Hypothalamus (tissue), 51 donors: Measurements from ENCODE around the gene FOXO1.

ENCODE experiments used
- DNase-seq, 51 donors: peaks; one replicate each; lab custom pipeline; 2025; lab: John Stamatoyannopoulos, UW

FOXO1 gene

DNA sequence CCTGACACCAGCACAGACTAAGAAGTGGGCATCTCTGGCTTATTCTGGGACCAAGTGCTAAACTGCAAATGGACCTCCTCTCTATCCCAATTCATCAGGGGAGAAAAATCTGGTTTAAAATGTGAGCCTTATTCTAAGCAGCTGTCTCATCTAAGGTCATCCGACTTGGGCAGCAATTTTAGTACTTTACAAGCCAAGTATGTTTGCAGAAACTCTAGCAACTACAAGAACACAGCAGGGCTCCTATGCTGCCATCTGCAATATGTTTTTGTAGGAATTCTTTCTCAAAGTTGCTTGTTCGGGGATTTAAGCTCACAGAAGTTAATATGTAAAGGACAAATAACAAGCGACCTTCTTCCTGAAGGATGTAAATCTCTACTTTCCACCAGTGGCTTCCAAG is 113.1 kb downstream of the FOXO1 start:
- no peak for DNase-seq

DNA sequence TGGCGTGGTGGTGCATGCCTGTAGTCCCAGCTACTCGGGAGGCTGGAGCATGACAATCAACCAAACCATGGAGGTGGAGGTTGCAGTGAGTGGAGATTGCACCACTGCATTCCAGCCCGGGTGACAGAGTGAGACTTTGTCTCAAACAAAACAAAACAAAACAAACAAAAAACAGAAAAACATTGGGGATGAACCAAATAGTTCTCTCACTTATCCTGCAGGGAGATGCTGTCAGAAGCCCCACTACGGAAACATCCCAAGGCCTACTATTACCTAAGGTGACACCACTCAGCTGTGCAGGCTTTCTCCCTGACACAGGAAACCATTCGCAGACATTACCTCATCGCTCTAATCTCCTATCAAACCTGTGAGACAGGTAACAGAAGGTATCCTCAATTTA is 113.5 kb downstream of the FOXO1 start:
- no peak for DNase-seq

DNA sequence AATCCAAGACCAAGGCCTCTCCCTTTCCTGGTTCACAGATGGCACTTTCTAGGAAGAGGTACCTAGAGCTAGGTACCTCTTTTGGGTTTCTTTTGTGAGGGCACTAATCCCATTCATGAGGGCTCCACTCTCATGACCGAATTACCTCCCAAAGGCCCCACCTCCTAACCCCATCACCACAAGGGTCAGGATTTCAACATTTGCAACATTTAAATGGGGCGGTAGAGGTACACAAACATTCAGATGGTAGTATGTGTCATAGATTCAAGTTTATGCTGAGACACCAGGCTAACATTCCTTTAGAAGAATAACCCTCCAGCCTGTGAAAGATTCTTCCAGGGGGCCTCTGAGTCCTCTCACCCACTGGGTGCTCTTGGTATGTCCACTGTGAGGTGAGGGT is 116.3 kb downstream of the FOXO1 start:
- no peak for DNase-seq

DNA sequence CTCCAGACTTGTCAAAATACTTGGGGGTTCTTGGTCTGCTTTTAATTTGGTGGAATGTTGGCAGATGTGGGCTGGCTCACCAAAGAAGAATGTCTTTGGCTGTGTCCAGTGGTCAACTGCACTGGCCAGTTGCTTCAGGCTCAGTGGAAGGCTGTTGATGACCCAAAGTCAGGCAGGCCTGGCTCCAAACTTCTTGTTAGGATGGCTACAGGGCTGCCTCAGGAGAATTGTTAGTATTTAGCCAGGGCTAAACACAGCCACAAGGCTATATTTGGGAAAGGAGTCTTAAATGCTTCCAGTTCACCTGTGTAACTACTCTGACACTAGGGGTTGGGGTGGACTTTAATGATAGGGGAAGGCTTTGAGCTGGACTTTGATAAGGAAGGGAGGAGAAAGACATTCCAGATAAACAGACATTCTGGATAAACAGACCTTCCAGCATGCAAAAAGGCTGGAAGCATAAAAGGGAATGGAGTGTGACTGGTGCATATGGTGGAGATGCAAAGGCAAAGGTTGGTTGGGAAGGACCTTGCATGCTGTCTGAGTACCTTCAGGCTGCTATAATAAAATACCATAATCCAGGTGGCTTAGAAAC is 116.8 kb downstream of the FOXO1 start:
- no peak for DNase-seq

DNA sequence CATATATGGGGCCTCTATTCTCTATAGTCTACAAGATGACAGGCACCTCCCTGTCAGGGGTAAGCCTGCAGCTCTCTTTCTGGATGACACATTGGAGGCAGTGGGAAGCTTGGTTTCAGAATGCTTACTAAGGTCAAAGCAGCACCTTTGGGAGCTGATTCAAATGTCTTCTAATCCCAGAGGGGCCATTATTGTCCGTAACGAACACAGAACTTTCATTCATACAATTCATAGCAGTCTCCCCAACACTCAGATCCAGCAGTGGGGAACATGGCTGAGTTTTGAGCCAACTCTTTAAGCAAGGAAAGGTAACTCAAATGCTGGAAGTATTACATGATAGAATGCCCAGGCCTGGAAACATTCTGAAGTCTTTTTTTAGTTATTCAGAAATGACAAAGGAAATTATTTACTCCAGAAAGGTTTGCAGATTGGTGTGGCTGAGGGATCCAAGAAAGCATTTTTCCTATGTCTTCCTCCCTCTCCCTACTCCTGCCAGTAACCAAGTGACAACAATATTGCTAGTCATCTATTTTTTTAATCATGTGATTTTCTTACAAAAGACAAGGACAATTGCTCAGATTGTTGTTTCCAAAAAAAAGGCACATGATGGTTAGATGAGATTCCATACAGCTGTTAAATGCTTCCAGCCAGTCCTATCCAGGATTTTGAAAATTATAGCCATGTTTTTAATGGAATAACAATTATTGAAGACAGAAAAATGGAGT is 118.7 kb downstream of the FOXO1 start:
- DNase-seq, result no peak

DNA sequence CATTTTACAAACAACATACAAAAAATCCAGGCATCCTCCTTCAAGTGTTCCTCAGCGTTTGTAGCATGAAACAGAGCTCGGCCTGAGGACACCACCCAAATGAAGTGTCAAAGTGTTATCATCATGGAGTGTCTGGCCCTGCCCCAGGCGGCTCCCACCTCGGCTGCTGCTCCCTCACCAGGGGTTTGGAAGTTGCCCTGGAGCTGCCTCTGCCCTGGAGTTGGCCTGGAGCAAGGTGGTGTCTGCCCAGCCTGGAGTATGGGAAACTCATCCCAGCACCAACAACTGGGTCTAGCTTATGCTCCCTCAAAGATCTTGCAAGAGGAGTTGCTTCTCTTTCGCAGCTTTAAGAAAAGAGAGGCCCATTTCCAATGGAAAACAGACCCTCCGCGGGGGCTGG is 120.4 kb downstream of the FOXO1 start:
- no peak for DNase-seq

DNA sequence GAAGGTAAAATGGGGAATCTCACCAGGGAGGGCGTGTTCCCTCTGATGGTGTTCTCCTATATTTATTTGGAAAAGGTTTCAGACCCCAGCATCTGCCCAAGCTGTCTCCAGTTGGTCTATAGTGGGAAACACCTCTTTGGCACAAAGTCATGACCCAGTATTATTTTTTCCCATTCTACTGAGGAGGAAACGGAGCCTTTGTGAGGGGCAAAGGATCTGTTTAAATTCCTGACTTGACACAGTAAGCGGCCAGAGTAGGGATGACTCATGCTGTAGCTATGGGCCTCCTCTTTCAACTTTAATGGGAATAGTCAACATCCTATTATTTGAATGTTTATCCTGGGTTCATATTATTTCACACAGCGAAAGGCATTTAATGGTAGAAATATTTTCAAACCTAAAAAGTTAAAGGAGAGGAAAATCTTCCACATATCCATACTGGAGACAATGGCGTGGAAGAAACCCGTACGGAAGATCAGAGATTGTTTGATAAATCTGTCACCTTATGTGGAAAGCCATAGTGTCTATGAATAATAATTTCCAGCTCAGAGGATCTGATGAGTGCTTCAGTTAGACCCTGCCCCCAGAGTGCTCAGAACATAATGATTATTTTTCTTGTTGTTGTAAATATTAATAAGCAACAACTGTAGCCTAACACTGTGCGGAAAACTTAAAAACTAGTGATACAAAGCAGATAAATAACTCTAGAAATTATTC is 126.0 kb downstream of the FOXO1 start:
- DNase-seq, result no peak

DNA sequence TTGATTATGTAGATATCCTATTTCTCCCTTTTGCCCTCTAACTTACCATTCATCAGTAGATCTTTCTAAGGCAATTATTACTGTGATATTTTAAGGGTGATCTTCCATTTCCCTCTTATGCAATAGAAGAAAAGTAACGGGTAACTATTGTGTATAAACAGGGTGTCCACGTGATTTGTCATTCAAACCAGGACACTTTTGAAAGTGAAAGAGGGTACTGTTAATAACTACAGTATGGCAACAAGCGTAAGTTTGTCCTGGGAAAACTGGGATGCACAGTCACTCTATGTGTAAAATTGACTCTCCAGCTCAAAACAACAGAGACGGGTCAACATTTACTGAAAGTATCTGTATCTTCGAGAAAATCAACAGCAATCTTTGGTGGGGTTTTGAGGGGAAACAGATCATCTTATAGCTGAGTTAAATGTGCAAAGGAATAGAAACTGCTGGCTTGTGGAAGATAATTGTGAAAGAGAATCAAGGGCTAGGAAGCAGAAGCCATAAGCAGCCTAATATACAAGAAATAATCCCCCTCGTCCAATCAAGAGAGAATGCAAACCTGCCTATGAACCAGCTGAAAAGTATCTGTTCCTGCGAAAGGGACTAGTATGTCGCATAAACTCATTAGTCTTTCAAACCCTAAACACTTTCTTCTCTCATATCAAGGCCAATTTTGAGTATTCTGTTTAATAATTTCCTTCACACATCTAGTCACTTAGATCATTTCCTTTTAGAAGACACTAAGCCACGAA is 126.7 kb downstream of the FOXO1 start:
- no peak for DNase-seq

DNA sequence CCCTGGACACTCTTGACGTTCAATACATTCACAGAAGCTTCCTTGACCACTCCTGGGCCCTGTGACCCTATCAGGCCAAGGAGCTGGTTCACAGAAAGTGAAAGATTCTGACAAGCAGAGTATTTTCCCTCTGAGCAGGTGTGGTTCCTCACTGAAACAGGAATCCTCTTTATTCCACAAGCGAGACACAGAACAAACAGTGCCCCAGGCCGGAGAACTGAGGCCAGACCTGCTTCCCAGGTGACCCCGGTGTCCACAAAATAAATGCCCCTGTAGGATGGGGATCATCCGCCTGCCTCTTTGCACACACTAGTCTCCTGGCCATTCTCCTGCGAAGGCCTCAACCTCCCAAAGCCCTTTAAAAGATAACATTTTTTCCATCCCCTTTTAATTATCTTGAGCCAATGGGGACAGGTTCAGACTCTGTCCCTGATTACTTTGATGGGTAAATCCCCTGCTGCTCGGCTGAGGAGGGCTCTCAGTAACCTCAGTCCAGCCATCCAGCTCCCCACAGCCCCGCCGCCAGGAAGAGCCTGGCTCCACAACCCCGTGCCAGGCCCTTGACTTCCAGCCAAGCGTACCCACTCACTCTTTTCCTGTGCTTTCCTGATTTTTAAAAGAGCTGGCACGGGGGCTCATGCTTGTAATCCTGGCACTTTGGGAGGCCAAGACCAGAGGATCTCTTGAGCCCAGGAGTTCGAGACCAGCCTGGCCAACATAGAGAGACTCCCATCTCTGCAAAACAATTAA is 129.1 kb downstream of the FOXO1 start:
- no peak for DNase-seq

DNA sequence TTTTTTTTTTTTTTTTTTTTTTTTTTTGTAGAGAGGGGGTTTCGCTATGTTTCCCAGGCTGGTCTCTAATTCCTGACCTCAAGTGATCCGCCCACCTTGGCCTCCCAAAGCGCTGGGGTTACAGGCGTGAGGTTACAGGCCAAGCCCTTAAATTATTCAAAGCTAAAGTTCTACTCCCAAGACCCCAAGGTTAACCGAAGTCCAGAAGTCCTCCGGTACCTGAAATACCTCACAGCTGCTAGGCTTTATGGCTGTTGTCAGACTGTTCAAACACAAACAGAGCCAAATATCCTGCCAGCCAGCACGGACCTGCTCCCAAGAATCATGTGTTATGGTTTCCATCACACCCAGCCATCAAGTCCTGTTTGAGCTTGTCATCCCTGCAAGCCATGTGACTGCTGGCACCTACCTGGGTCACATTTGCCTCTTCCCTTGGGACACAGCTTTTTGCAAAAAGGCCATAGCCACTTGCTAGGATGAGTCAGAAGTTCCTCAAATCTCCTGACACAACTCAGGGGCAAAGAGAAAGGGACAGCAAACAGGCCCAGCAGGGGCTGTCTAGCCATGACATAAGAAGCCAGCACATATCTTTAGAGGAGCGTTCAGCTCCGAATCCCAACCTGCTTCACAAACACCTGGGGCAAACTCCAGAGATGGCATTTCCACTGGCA is 129.9 kb downstream of the FOXO1 start:
- no peak for DNase-seq

DNA sequence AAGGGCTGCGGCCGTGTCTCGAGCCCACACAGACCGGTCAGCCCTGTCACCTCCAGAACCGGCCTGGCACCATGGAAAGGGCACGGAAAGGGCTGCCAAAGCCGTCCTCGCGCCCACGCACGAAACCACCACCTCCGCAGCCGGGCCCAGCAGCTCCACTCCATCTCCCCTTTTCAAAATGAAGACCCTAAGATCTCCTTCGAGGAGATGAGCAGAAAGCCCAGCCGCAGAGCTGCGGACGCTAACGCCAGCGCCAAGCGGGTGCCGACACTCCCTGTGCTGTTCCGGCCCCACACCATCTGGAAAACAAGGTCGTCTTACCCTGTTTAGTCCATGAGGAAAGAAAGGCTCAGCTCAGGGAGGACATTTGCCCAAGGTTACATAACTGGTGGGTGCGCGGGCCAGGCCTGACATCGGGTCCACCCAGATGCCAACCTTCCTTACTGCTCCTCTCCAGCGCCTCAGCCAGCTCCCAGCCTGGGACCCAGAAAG is 131.1 kb downstream of the FOXO1 start:
- DNase-seq, result no peak

DNA sequence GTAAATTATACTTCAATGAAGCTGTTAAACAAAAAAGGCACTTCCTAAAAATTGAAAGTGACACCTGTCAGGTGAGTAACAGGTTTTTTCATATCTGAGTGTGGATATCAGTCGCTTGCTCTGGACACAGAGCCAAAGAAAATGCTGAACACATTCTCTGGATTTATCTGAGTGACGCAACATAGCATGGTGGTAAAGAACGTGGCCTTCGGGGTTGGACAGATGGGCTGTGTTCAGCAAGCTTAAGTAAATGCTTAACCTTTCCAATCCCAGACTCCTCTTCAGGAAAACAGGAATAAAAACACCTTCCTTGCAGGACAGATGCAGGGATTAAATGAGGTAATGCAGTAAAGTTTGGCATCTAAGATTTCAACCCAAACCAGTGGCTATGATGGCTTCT is 132.0 kb downstream of the FOXO1 start:
- DNase-seq, result no peak

DNA sequence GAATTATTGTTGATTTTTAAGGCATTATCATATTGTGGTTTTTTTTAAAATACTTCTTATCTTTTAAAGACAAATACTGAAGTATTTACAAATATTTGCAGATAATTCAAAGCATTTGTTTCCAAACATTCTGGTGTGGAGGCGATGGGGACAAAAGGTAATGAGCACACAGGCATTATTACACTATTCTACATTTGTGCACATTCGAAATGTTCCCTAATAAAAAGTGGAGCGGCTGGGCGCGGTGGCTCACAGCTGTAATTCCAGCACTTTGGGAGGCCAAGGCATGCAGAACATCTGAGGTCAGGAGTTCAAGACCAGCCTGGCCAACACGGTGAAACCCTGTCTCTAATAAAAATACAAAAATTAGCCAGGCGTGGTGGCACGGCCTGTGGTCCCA is 133.4 kb downstream of the FOXO1 start:
- DNase-seq, result no peak

DNA sequence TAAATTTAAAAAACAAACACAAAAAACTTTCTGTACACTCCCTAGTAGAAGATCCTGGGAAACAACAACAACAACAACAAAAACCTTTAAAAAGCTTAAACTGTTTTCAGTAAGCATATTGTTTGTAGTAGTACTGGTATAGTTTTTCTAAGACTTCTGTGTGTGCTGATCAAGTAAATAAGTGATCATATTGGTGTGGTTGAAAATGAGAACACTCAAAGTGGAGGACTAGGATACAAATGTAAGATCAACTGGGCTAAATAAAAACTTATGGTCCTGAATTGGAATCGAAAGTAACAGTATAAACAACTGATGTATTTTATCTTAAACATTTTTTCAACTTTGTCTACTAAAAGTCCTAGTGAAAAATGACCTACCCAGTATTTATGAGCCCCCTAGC is 135.5 kb downstream of the FOXO1 start:
- no peak for DNase-seq

DNA sequence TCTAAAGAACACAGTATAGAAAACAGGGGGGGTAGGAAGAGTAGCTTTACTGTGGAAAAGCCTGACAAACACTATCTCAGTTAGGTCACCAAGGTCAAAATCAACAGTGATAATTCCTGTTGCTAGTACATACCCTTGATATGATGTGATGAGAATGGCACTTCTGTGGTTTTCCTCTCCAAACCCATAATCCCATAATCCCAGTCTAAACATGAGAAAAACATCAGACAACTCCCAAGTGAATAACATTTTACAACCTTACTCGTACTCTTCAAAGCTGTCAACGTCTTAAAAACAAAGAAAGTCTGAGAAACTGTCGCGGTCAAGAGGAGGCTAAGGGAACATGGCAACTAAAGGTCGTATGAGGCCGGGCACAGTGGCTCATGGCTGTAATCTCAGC is 137.6 kb downstream of the FOXO1 start:
- DNase-seq, result no peak

DNA sequence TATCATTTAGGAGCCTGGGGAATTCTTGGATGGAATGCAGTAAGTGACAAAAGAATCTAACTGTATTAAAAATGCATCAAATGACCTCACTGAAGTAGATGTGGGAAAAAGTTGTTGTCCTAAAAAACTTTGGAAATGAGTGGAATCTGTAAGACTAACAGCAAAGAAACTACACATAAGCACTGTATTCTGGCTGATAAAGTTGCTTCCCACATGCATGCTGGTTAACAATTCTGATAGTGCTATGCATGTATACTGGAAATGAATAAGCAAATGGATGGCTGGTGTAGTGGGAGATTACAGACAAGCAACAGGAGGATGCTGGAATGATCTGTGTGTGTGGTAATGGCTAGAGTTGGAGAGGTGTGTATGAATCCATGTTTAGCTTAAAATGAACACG is 138.5 kb downstream of the FOXO1 start:
- DNase-seq, result no peak

DNA sequence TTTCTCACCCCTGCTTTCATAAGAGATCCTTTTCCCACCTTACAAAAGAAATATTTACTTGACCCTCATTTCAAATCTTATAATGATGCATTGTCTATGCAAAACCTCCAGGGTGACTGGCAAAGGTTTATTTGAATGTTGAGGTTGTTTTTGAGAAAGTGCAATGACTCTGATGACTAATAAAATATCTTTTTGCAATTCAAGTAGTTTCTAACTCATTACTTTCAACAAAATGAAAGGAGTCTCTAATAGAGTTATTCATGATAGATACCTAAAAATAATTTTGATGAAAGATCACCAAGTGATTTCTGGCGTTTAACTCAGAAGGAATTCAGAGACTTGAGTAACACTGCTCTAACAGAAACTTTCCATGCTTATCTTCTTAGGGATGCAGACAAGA is 144.2 kb downstream of the FOXO1 start:
- no peak for DNase-seq

DNA sequence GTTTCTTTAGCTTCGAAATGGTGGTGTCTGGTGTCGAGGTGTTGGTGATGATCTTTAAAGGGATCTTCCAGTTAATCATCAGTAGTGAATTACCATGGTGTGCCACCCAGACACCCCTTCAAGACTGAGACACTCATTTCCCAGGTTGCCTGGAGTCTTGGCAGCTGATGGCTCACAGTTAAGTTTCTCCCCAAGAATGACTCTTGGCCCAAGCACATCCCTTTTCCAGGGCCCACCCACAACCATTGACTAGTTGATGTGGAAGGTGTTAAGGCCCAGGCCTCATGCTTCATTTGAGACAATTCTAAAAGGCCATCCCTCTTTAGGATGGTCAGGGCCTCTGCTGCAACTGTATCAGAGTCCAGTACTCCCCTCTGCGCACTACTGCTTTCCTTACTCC is 145.5 kb downstream of the FOXO1 start:
- no peak for DNase-seq

DNA sequence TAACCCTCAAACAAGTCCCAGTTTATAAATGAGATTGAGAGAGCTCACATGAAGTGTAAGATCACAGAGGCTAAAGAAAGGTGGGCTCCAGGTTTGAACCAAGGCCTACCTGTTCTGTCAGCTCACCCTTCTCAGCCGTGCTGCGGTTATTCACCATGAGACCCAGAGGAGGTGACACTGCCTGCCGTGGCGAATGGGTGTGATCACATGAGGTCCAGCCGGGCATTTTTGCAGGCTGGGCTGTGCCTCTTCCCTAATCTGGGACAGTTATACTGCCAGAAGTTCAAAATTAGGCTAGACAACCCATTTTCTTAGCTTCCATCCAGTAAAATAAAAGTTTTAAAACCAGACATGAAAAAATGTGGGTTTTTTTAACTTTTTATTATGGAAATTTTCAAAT is 146.8 kb downstream of the FOXO1 start:
- no peak for DNase-seq

DNA sequence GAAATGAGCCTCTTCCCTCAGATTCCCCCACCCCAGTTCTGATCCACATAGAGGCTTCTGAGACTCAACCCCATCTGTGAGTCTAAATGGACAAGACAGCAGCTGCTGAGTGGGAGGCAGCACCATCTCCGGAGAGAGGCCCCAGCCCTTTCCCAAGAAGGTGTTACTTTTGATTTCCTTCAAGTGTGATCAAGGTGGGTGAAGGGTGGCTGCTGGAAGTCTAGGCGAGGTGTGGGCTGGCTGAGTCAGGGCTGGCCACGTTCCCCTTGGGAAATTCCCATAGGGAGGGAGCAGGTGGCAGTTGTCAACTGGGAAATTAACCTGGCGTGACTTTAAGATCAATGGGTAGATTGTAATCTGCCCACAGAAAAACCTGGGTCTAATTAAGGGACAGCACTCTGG is 148.0 kb downstream of the FOXO1 start:
- DNase-seq, result peak in 1 of 51 donors; percentile 12
